Endometrial microvascular endothelial cells (primary cell): ENCODE results near the gene SNX5. TPM values are rescaled to one million over a fixed set of nuclear protein-coding genes. Genes with fewer than 3 reads are reported as not detected.

Experiments used
- in situ Hi-C: cut with HindIII; loops from 2 replicates; pipeline ENCODE4 v1.10.0; 2017; ENCODE audit warnings: low sequenced_read_pairs, low pct_unique_long_range_greater_than_20kb; ENCODE audit errors: inconsistent ontology term
- total RNA-seq: library from RNA; depleted of rRNA; stranded (reverse); fragments of >200 nt; gene quantifications from one replicate; pipeline ENCODE4 v1.2.3, GENCODE V29; 2015; ENCODE audit errors: inconsistent ontology term

SNX5 gene
- total RNA-seq, 1 donor from 2014 or later = 84.6 TPM

GRCh38 chr20:17948442-17948841 lies 20.2 kb downstream of the SNX5 start:
- in situ Hi-C loops = no loop called here

DNA sequence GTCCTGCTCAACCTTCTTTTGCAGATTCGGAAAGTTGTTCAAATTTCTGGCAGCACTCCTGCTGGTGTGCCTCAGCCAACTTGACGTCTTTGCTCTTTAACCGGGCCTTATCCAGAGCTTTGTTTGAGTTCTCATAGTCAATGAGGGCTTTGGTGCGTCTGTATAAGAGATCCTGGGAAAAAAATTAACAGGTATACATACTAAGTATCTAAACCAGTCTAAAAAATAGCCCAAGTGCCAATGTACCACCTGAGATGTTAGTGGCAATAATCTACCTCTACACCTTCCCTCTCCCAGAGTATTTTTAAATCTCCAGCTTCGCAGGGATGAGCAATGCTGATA lies 21.1 kb downstream of the SNX5 start:
- in situ Hi-C loops = no loop called here

- in situ Hi-C loops = no loop called here
These were observed 21.8 kb downstream of the SNX5 start for GRCh38 chr20:17946572-17947473.

DNA sequence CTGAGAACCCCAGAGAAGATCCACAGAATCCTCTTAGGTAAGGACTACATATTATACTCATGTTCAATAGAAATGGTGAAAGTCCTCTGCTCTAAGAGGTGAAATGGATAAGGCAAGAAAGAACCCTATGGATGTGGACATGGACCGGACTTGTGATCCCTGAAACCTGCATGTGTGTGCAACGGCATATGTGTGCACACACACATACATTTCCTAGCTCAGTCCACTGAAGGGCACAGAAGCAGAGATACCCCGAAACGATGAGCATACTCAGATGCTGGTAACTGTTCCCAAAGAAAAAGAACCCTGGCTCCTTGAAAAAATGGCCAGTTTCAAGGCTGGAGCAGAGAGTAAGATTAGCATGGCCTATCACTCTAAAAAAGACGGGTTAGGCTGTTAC lies 22.6 kb downstream of the SNX5 start:
- in situ Hi-C loops = no loop called here

- in situ Hi-C loops = no loop called here
These were observed 23.6 kb downstream of the SNX5 start for GRCh38 chr20:17944854-17945474.

DNA sequence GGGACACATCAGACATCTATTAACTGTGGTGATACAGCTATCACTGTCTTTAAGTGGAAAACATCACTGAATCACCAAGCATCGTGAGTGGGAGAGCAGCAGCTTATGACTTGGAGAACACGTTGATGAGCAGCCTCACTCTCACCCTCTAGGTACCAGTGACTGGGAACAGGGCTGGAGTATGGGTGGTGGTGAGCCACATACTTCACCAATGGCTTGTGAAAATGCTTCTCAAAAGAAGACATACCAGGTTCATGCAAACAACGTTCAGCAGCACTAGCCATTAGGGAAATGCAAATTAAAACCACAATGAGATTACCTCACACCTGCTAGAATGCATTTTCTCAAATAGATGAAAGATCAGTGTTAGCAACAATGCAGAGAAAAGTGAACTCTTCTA lies 25.3 kb downstream of the SNX5 start:
- in situ Hi-C loops = no loop called here

DNA sequence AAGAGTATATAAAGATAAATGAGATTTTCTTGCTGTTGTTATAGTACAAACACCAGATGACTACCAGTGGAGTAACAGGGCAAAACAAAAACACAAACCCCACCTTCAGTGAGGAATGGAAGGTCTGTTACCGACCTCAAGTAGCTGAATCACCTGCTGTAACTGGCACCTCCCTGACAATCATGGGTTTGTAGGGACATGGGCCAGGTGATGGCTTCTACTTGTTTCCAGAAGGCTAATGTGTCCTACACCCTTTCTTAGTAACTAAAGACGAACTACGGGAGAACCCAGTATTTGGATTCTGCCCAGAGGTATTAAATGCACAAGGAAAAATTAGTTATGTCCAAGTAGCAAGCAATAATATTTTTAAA lies 26.8 kb downstream of the SNX5 start:
- in situ Hi-C loops = no loop called here

DNA sequence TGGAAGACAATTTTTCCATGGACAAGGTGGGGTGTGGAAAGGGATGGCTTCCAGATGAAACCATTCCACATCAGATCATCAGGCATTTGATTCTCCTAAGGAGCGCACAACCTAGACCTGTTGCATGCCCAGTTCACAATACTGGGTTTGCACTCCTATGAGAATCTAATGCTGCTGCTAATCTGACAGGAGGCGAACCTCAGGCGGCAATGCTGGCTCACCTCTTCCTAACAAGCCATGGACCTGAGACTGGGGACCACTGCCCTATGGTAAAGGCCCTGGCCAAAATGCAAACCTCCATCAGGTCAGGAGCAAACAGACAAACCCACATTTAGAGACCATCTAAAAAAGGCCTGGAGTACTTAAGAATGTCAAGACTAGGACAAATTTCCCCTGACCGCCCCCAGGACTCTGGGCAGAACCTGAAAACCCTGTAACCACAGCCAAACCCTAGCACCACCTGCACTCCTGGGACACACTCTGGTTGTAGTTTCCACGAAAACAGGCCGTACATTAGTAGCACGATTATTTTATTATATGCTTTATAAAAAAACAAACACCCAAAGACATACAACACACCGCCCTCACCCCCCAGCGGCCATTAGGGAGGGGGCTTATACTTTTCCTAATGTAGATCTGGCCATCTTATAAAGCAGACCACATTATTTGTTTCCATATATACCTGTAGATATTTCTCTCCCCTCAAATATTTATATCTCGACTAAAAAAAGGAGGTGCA lies 27.3 kb downstream of the SNX5 start:
- in situ Hi-C loops = no loop called here

- in situ Hi-C loops = no loop called here
These were observed 28.2 kb downstream of the SNX5 start for GRCh38 chr20:17940224-17940971.

- in situ Hi-C loops = no loop called here
These were observed 28.9 kb downstream of the SNX5 start for GRCh38 chr20:17939622-17940223.

DNA sequence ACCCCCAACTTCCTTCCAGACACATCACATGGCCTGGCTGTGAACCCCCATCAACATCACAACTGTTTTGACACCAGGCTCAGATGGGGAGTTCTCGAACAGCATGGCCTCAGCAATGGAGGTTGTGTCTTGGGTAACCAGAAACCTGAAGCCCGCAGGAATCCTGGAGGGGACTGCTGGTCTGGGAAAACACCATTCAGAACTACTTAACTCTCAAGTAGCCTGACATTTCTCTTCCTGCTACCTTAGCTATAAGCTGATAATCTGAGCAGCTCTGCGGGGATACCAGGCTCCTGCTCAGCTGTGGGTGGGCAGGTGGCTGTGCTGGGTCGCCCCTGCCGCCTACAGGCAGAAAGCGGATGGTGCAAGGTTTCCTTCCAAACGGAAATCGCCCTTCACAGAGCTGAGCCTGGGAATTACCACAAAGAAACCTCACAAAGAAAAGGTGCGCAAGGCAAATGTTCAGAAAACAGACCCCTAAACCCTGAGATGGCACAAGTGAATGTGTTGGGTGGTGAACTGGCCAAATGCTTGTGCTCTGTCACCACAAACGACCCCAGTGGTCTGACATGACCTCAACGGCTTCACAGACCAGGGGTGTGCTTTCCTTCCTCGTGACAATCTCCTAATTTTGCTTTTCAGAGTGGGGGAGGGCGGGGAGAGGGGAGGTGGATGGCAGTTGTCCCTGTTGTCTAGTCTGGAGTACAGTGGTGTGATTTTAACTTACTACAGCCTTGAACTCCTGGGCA lies 29.5 kb downstream of the SNX5 start:
- in situ Hi-C loops = no loop called here

DNA sequence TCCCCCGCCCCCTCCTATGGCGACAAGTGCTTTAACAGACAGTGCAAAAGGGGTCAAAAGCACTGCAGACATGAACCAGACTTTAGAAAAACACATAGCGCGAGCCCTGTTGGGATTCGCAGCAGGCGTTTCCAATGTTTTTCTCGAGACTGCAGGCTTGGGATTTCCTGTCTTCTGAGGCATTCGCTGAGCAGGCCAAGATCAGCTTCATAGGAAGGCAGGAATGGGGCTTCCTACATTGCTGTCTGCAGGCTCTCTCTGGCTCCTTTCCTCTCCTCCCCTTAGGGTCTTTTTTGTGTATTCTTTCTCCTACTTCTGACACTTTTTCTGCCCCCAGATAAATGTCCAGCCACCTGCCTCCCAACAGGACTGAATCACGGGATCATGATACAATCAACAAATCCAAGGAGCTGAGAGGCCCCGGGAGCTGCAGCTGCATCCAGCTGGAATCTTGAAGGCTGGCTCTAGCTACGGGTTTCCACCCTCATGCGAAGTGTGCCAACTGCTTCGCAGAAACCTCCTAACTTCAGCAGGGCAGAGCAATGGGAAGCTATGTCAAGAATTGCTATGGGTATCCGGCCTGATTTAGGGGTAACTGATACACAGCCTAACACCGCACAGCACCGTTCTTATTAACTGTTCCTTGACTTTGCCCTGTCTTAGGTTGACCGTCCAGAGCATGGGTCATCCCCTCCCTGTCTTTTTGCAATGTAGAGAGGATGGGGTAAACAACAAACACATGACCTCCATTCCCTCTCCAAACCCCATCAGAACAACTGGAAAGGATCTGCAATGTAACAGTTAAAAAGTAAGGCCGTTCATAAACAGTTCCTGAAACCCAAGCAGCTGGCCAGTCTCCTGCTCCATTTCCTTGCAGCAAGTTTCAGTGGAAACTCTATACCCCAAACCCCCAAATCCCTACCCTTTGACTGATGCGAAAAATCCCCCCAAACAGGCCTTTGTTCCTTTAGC lies 31.5 kb downstream of the SNX5 start:
- in situ Hi-C loops = no loop called here

- in situ Hi-C loops = no loop called here
These were observed 32.3 kb downstream of the SNX5 start for GRCh38 chr20:17936286-17936760.

DNA sequence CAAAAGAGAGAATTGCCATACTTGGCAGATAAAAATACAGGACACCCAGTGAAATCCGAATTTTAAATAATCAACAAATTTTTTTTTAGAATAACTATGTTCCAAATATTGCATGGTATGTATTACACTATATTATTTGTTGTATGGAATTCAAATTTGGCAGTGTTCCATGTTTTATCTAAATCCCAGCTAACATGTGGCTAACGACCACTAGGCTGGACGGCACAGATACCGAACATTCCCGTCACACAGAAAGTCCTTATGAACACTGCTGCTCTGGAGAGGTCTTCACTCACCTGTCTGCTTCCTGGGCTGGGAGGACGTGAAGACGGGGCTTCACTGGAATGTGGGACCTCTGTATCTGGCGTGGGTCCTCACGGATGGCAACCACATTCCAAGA lies 32.8 kb downstream of the SNX5 start:
- in situ Hi-C loops = no loop called here

DNA sequence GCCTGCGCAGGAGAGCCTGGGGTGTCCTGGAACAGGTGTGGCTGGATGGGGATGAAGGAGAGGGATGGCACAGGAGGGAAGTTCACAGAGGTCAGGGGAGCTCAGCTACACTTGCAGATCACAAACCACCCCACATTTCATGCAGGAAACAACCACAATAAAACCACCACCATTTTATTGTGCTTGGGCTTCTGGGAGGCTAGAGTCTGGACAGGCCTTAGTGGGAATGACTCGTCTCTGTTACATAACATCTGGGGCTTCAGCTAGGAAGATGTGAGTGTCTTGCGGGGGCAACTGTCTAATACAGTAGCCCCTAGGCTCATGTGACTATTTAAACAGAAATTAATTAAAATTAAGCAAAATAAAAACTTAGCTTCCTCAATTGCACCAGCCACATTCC lies 33.4 kb downstream of the SNX5 start:
- in situ Hi-C loops = no loop called here

DNA sequence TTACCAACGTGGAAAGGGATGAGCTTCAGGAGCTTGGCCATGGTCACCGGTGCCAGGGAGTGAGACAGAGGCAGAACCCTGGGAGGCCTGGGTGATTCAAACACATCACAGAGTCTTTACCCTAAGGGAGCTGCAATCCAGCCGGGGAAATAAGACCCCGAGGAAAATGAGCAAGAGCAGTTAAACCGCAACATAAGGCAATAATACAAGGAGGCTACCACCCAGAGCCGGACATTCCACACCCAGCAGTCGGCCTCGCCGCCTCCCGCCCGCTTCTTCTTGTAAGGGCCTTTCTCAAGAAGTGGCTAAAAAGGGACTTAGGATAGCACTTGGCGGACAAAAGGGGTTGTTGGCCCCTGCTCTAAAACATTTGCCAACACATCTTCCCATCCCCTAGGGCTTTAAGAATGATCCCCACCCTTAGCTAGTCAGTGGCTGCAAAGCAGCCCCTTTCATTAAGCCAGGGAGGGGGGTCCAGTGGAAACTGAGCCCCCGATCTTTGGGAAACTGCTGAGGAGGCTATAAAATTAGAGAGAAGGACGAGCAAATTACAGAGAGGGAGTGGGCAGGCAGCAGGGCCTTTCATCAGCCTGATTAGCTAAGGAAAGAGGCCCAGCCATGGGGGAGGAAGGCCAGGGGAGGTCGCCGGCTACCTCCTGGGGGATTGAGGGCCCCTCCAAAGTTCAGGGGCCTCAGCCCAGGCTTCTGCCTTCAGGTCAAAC lies 34.3 kb downstream of the SNX5 start:
- in situ Hi-C loops = no loop called here
